HL-60 (cell line): ENCODE measurements around the gene MED13L.

Experiments
- CTCF ChIP-seq: IDR thresholded peaks from one replicate; pipeline ENCODE4 v1.5.1; 2011; ENCODE audit warnings: low read length, control low read depth, inconsistent platforms; ENCODE audit not compliant: insufficient read depth
- GABPA ChIP-seq: IDR thresholded peaks from 2 replicates; pipeline ENCODE4 v1.6.1; 2012; ENCODE audit warnings: low read depth
- POLR2AphosphoS5 ChIP-seq: IDR thresholded peaks from 2 replicates; pipeline ENCODE4 v1.6.1; 2012; ENCODE audit warnings: low read depth
- REST ChIP-seq: IDR thresholded peaks from 2 replicates; pipeline ENCODE4 v1.6.1; 2012; ENCODE audit warnings: low read depth; ENCODE audit not compliant: insufficient replicate concordance

DNA sequence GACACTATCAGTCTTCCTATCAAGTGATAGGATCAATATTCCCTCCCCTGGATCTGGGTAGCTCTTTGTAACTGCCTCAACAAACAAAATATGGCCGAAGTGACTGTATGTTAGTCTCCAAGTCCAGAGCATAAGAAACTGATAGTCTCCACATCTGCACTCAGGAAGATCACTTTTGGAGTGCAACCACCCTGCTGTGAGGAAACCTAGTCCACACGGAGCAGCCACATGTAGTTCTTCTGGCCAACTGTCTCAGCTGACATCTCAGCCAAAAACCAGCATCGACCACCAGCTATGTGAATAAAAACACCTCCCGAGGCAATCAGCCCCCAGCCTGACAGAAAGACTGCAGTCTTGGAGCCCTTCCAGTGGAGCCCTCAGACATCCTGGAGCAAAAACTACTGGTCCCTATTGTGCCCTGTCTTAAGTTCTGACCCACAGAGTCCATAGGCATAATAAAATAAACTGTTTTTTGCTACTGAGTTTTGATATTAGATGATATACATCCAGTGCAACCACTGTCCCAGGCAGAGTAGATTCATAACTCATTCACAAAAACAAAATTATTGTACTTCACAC, 143.8 kb downstream of the MED13L start:
- TF ChIP-seq POLR2AphosphoS5 (no peak), CTCF (no peak), REST (no peak), GABPA (no peak)
